Activated CD4-positive, alpha-beta T cell treated with anti-CD3 and anti-CD28 coated beads, Interleukin-2, amount 50 U/mL, for 16 hours (primary cell): Measurements from ENCODE around the gene CELA2A.
A peak's percentile ranks its signal among the peaks of the same experiment; 100 is the strongest.

Source experiments
- DNase-seq: peaks from one replicate; pipeline ENCODE4 v3.0.0-alpha.2; 2020

The CELA2A gene

DNA sequence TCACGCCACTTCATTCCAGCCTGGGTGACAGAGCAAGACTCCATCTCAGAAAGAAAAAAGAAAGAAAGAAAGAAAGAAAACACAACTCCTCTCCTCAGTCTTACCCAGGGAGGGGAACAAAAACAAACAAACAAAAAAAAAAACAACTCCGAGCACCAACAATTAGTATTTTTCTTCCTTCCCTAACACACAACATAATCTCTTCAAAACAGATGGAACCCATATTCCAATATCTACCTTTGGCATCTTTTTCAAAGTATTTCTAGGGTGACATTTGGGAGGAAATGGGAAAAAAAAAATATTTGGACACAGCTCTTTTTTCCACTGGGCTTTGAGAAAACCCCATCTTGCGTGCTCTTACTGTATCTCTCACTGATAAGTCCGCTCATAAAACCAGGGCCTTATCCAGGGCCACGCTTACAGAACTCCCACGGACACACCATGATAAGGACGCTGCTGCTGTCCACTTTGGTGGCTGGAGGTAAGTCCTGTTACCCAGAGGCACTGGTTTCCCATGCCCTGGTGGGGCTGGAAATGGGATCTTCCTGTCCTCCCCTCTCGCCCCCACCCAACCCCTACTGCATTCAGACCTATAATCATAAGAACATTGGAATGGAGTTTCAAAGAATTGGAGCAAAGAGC lies at the start of gene CELA2A:
Gene CELA2A, plus strand, starts transcription at position 420 of the 642 bp plus-strand sequence. Its CDS starts 22 bp downstream, at position 442.
- DNase-seq: no peak

DNA sequence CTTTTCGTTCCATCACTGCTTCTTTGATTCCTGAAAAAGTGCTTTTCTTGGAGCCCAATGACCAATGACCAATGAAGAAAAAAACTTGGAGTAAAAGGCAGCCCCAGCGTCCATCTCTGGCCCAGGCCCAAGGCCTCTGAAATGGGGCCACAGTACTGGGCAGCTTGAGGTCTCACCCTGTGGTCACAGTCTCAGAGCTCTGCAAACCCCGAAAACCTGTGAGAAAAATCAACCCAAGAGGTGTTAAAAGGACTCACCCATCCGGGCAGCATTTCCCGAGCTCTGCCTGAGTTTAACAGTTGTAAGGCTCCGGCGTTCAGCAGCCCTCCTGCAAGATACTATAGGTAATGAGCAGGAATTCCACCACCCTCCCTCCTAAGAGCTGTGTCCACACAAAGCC lies 49.0 kb upstream of the CELA2A start:
- DNase-seq: no peak

DNA sequence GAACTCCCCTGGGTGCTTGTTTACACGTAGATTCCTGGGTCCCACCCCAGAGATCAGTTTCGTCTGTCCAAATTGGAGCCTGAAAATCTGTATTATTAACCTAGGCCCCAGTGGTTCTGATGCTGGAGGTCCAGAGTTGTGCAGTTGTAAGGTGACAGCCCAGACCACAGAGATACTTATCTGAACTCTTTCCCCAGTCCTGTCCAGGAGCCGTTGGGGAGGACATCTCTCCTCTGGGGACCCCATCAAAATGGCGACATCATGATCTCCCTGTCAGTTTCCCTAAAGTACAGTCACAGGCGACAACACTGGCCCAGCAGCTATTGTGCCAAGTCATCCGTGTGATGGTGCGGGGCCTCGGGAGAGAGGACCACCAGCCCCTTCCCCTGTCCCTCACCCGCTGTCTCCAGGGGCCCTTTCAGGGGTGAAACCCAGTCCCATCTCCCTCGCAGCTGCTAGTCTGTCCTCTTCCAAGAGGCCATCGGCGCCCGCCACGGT lies 47.6 kb upstream of the CELA2A start:
- no peak for DNase-seq

DNA sequence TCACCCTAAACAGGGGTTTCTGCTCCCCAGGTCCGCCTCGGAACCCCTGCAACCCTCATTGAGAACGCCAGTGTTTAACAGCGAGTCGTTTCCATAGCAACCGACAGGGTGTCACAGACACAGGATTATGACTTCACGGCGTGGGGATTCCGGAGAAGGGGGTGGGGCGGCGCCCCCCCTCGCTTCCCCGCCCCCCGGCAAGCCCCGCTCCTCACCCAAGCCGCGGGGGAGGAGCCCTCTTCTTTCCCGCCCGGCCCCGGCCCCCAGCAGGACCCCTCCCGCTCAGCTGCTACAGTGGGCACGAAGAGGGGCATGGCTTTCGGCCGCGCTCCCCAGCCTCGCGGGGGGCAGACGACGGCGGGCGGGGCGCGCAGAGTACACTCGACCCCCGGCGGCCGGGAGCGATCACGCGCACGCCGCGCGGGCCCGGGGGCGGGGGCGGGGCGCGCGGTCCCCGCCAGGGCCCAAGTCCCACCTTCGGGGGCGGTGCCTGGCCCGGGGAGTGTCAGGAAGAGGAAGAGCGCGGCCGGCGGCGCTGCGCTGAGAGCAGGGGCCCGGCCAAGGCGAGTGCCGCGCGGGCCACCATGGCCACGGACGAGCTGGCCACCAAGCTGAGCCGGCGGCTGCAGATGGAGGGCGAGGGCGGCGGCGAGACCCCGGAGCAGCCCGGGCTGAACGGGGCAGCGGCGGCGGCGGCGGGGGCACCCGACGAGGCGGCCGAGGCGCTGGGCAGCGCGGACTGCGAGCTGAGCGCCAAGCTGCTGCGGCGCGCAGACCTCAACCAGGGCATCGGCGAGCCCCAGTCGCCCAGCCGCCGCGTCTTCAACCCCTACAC lies 46.9 kb upstream of the CELA2A start, which contains the start of gene EFHD2:
Gene EFHD2, plus strand, starts transcription at position 501 of the 835 bp plus-strand sequence. Its CDS starts 84 bp downstream, at position 585.
- DNase-seq: peak; percentile 84

DNA sequence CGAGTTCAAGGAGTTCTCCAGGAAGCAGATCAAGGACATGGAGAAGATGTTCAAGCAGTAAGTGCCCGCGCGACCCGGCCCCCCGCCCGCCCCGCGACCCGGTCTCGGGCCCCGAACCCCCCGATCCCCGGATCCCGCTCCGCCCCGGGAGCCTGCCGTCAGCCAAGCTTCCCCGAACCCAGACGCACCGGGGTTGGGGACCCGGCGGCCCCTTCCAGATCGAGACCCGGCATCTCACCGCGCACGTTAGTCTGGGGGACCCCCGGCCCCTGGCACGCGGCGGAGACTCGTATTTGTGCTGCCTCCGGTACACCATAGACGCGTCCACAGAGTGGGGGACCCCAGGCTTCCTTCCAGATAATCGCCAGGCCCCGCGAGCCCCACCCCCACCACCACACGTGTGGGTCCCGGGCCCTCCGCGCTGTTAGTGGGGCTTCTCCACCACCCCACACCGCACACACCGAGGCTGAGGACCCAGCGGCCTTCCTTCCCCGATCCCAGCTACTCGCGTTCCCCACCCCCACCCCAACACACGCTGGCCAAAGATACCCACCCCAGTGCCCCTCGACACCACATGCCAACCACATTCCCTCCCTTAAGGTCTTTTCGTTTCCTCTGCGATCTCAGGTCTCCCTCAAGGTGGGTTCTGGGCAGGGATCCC lies 46.2 kb upstream of the CELA2A start:
- DNase-seq: no peak

DNA sequence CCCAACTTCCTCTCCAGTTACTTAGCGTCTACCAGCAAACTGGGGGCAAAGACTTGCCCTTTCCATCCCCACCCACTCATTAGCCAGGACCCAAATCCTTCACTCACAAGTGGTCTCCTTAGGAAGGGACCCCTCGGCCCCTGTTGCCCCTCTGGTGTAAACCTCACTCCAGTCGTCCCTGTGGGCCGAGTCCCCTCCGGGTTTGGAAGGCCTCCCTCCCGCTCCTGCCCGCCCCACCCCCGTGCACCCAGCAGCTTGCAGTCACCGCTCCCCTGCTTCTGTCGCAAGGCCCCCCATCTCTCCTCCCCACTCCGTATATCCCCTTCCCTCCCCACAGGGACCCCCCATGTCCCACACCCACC lies 45.7 kb upstream of the CELA2A start:
- no peak for DNase-seq

DNA sequence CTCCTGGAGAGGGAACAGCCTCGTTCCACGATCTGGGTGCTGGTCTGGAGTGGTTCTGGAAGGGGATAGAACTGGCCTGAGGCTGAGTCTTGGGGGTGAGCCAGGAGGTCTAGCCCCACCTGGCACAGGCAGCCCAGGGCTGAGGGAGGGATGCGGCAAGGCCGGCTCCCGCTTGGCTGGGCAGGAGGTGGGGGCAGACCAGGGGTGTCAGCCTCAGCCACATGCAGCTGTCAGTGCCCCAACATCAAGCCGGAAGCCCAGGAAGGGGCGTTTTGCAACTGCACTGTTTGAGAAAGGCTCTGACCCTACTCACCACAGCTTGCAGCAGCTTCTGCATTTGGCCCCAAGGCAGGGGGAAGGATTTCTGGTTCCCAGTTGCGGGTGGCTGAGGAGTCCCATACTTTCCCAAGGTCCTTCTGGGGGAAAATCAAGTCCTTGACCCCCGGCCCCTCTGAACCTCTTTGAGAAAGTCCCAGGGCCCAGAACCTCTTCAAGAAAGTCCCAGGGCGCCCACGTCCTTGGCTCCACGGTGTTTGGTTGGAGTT lies 44.9 kb upstream of the CELA2A start:
- DNase-seq: peak; percentile 71

DNA sequence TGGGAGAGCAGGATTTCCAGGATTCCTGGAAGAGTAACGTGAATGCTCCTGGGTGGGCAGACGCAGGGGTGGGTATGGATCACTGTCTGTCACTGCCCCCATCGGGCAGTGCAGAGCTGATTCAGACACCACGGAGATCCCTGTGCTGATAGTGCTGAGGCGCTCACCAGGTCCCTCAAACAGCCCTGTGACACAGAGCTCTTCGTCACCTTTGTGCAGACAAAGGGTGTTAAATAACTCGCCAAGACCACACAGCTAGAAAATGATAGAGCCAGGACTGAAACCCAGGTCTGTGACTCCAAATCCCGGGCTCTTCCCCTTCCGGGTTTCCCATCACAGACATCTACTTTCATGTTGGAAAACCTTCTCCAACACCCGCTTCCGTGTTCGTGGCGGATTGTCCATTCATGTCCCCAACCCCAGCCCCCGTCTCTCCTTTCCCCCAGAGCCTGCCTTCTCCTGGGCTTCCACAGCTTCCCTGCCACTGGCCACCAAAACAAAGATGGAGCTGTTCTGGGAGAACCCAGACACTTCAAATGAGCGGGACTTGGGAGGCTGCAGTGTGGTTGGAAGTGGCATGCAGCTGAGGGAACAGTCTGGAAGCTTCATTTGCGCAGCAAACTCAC lies 44.2 kb upstream of the CELA2A start:
- peak; percentile 67 for DNase-seq

DNA sequence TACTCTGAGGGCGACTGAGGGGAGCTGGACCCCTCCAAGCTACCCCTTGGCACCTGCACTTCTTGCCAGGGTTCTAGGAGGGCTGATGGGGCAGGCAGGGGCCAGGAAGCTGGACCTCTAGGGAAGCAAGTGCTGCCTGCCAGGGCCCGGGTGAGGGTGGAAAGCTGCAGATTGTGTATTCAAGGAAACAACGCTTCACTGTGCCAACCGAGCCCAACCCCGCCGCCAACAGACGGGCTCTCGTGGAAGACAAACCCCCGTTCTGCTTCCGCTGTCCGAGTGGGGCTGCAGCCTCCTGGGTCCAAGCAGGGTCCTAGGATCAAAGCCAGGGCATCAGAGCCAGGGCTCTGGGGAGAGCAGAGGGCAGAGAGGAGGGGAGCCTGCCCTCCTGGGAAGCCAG lies 43.7 kb upstream of the CELA2A start:
- no peak for DNase-seq

DNA sequence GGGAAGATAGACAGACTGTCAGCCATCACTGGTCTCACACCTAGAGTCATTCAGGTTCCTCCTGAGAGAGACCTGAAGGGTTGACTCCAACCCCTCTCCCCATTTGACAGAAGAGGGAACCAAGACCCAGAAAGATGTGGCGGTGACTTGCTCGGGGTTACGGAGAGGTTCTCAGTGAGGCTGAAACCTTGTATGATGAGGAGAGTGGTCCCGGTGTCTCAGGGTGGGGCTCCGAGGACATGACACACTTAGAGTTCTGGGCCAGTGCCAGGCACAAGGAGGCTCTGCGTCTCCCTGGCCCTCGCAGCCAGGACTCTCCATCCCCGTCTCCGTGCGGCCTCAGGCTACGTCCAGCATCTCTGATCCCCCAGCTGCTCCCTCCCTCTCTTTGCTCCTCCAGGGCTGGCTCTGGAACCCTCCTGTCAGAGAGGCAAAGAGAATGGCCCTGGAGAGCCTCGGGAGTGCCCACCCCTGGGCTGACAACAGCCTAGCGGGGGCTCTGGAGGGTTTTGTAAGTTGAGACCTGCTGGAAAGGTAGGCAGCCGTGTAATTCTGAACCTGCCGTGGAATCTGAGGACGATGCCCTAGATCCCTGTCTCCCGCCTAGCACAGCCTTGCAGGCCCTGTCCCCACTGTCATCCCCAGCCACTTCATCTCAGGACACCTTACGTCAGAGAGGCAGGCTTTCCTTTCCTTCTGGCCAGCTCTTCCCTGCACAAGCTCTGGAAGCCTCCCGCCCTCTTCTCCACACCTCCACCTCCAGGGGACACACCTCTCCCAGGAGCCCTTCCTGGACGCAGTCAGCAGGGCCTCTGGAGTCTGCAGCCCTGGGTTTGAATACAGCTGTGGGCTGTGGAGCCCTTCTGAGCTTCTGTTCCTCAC lies 42.7 kb upstream of the CELA2A start:
- DNase-seq: no peak

DNA sequence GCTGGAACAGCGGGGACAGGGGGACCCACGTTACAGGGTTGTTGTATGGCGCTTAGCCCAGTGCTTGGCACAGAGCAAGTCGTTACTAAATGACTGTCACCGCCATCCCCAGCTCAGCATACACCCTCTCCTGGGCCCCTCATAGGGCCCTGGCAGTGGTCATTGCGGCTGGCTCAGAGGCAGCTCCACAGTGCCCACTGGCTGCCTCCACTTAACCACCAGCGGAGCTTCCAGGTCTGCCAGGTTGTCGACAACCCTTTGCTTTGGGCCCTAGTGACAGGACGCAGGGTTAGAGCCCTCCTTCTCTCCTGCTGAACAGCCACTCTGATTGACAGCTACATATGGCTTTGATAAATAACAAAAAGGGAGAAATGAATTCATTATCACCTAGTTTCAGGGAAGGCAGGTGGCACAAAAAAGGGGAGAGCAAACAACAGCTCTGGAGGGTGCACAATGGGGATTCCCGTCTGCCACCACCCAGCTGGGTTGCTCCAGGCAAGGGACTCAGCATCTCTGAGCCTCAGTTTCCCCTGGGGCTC lies 42.0 kb upstream of the CELA2A start:
- DNase-seq: no peak

DNA sequence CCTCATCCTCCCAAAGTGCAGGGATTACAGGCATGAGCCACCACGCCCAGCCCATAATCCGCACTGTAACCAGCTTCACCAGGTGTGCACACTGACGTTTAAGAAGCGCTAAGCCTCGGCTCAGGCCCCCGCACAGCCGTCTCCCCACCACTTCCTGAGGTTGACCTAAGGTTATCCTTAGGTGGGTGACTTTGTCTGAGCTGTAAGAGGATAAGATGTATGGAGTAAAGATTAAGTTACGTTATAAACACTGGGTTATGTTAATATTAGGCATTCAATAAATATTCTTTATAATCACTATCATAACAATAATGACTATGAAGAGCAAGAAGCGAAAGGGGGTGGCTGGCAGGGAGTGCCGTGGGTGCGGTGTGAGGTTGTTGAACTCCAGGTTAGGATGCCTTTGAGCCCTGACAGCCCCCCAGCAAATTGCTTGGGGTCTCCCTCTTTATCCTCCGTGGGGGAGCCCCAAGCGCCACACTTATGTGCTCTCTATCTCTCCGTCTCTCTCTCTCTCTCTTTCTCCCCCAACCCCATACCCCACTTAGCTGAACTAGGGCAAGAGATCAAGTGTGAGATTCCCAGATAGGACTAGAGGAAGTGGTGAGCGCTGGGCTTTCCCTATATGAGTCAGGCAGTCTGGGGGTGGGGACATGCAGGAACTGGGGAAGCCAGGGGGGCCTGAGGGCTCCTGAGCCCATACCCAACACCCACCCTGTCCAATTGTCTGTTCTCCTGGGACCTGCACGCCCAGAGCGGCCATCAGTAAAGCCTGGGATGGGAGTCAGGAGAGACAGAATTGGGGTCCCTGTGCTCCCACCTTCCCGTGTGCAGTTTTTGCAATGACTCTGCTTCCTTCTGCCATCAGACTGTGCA lies 39.2 kb upstream of the CELA2A start:
- DNase-seq: peak; percentile 75

DNA sequence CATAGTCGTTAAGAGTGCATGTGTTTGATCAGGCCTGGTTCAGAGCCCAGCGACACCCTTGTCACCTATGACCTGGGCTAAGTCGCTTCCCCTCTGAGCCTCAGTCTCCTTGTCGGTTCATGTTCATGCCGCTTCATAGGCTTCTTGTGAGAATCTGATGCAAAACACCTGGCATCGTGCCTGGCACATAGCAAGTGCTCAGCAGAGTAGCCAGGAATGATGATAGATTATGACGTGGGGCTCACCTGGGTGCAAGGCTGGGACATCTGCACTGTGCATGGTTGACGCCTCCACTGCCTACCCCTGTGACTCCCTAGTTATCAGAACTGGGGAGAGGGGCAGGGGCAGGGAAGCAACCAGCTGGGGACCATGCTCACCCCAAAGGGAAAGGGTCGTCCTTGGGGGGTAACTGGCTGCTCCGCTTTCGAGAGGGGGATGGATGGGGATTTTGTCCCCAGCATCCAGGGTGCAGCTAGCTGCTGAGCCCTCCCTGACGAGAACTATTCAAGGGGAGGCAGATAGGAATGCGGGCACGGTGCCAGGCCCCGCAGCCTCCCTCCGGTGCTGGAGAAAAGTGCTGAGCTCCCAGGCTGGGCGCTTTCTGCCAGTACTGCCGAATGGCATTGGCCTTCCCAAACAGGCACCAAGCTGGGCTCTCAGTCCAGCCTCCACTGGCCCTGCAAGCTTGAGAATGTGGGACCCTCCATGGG lies 37.6 kb upstream of the CELA2A start:
- DNase-seq: no peak

DNA sequence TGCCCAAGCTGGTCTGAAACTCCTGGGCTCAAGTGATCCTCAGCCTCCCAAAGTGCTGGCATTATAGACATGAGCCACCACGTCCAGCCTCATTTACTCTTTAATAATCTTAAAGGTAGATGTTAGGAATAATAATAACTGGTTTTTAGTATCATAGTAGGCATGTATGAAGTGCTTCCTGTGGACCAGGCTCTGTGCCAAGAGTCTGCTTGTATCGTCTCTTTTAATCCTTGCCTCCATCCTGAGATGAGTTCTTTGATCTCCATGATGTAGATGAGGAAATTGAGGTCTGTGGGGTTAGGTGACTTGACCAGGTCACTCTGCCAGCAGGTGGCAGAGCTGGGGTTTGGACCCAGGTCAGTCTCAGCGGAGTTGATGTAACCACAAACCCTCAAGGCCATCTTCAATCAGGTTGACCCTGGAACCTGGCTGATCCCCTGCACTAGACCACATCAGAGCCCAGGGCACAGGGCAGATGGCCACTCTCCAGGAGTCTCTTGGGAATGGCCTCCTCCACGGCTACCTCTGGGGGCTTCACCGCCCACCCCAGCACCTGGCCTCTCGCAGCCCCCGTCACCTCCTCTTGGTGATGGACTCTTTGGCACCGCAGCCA lies 35.6 kb upstream of the CELA2A start:
- DNase-seq: no peak

DNA sequence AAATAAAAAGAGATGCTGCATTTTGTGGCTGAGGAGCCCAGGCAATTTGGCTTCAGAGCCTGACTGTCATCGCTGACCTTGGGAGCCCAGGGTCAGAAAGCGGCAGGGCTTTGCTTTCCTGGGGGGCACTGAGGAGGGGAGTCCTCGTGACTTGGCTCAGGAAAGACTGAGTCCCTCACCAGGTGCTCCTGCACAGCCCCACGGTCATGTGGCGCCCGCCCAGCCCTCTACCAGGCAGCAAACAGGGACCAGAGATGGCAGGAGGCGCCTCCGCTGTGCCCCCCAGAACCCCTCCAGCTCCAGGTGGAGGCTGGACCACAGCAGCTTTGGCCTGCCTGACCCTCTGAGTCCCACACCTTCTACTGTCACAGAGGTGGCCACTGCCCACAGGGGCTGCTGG lies 33.7 kb upstream of the CELA2A start:
- no peak for DNase-seq

DNA sequence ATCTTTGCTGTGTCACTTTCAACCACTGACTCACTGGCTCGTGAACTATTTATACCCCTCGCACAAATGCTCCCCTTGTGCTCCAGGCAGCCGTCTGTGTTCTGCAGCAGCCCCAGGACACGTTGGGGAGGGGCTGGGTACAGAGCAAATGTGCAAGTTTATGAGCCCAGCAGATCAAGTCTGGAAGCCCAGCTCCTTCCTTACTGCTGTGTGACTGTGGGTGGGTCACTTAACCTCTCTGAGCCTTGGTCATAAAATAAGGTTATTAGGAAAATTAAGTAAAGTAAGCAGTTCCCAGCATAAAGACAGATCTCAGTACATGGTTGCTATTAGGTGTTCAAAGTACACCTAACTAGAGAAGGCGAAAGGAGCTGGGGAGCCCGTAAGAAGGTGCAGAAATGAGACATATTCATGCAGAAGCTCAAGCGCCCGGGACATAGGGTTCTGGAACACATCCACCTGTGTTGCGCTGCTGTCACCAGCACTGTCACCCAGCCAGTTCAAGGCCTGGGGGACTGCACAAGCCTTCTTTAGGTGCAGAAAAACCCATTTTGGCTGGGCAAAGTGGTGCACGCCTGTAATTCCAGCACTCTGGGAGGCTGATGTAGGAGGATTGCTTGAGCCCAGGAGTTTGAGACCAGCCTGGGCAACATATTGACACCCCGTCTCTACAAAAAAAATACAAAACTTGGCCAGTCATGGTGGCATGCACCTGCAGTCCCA lies 33.0 kb upstream of the CELA2A start:
- no peak for DNase-seq

DNA sequence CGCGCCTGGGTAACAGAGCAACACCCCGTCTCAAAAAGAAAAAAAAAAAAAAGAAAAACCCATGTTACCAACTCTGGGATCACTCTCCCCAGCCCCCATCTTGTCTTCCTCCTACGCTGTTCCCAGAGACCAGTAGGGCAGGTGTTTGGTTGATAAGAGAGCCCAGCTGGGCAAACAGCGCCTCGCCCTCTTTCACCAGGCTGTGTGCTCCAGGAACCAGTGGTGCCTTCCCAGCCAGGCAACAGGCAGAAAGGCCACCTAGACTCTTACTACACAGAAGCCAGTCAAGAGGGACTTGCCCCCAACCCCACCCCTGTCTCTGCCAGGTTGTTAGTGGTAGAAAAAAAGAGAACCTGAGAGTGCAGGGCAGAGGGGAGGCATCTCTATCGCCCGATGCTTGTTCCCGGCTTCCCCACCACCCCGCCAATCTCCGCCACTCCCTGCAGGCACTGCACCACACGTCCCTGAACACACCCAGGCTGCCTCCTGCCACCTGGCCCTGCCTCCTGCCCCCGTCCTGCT lies 32.3 kb upstream of the CELA2A start:
- no peak for DNase-seq

DNA sequence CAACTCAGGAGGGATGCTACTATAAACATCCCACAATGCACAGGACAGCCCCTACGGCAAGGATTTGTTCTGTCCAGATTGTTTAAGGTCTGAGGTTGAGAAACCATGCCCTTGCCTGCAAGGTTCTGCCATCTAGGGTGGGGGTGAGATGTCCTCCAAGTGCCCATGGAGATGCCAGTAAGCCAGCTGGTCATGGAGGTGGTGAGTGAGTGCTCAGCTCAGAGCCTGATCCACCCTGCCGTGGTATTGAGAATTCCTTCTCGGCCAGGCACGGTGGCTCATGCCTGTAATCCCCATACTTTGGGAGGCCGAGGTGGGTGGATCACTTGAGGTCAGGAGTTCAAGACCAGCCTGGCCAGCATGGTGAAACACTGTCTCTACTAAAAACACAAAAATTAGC lies 31.6 kb upstream of the CELA2A start:
- no peak for DNase-seq
